CD4-positive, alpha-beta T cell treated with Interleukin-2 at 100 ng/mL for 4 hours (primary cell): ENCODE data around the gene NINJ1.

Experiments
- DNase-seq: peaks from one replicate; pipeline ENCODE4 v3.0.0-alpha.2; 2020; ENCODE audit warnings: low spot score

The NINJ1 gene

GRCh38 chr9:93132287-93132927 is 1.6 kb downstream of the NINJ1 start:
- no peak for DNase-seq

- DNase-seq, result no peak
These were observed 2.3 kb downstream of the NINJ1 start for GRCh38 chr9:93131599-93132286.

- no peak for DNase-seq
These were observed 3.1 kb downstream of the NINJ1 start for GRCh38 chr9:93130861-93131481.

GRCh38 chr9:93129691-93130500 is 4.2 kb downstream of the NINJ1 start:
- no peak for DNase-seq

GRCh38 chr9:93129286-93129685 is 4.8 kb downstream of the NINJ1 start:
- no peak for DNase-seq

- no peak for DNase-seq
These were observed 5.3 kb downstream of the NINJ1 start for GRCh38 chr9:93128715-93129224.

GRCh38 chr9:93128011-93128714 is 5.9 kb downstream of the NINJ1 start:
- no peak for DNase-seq

- DNase-seq, result no peak
These were observed 6.6 kb downstream of the NINJ1 start for GRCh38 chr9:93127395-93127911.

GRCh38 chr9:93126825-93127368 is 7.2 kb downstream of the NINJ1 start:
- no peak for DNase-seq

GRCh38 chr9:93126151-93126781 is 7.8 kb downstream of the NINJ1 start:
- DNase-seq, result no peak

- DNase-seq, result no peak
These were observed 8.6 kb downstream of the NINJ1 start for GRCh38 chr9:93125331-93125894.

- no peak for DNase-seq
These were observed 9.3 kb downstream of the NINJ1 start for GRCh38 chr9:93124793-93125192.

GRCh38 chr9:93123561-93124283 is 10.3 kb downstream of the NINJ1 start:
- DNase-seq, result no peak

GRCh38 chr9:93122721-93123221 is 11.3 kb downstream of the NINJ1 start:
- no peak for DNase-seq

- no peak for DNase-seq
These were observed 12.5 kb downstream of the NINJ1 start for GRCh38 chr9:93121316-93122241.

GRCh38 chr9:93120846-93121315 is 13.2 kb downstream of the NINJ1 start:
- DNase-seq, result no peak

- peak; percentile 40 for DNase-seq
These were observed 13.9 kb downstream of the NINJ1 start for GRCh38 chr9:93119953-93120845.
